BJ (cell line): ENCODE results near the gene SLC35F1. TPM values are rescaled to one million over a fixed set of nuclear protein-coding genes. Genes with fewer than 3 reads are reported as not detected.

ENCODE experiments used
- CTCF ChIA-PET: fragments of 350-600 bp; formaldehyde crosslinking; extraction: SDS; loops from one replicate; lab custom pipeline; 2021; ENCODE audit warnings: antibody characterized with exemption, inconsistent platforms; lab: Yijun Ruan, JAX
- POLR2A ChIA-PET: fragments of 300-600 bp; sonication (Branson Sonifier 250); formaldehyde crosslinking; extraction: SDS; loops from one replicate; lab custom pipeline; 2021; ENCODE audit warnings: antibody characterized with exemption; lab: Charles Lee
- DNase-seq: peaks from one replicate; pipeline ENCODE4 v3.0.0-alpha.2; 2011; ENCODE audit warnings: low read depth
- H3K27me3 ChIP-seq: 2 replicates; pipeline ENCODE4 v1.6.0; 2011; ENCODE audit warnings: low read length; ENCODE audit not compliant: control insufficient read depth, insufficient read depth
- H3K36me3 ChIP-seq: 2 replicates; pipeline ENCODE4 v1.5.1; 2011; ENCODE audit warnings: low read length; ENCODE audit not compliant: control insufficient read depth, insufficient read depth
- H3K4me3 ChIP-seq: 2 replicates; pipeline ENCODE4 v1.5.1; 2011; ENCODE audit warnings: low read depth, mild to moderate bottlenecking, control low read depth, low read length
- CTCF ChIP-seq: IDR thresholded peaks from 2 replicates; pipeline ENCODE4 v1.5.1; 2011; ENCODE audit warnings: low read depth, mild to moderate bottlenecking, control low read depth, inconsistent platforms, low read length, moderate library complexity; ENCODE audit not compliant: insufficient read depth
- polyA plus RNA-seq: library from polyadenylated mRNA; depleted of rRNA; stranded (reverse); fragments of >200 nt; gene quantifications from 2 replicates; pipeline ENCODE4 v1.2.3, GENCODE V29; 2011

SLC35F1 gene
- polyA plus RNA-seq, 1 experiment = not detected

GRCh38 chr6:118298476-118299427 is 391.7 kb downstream of the SLC35F1 start:
- no peak for DNase-seq
- Histone ChIP-seq H3K27me3 (no peaks in the 10 kb centered on the region; the same call in 1 of the 2 replicates), H3K36me3 (no peaks in the 10 kb centered on the region), H3K4me3 (no peak overlapping the region)
- TF ChIP-seq CTCF = no peak
- ChIA-PET POLR2A (no interaction called here), CTCF (no interaction called here)

GRCh38 chr6:118299457-118299856 is 392.4 kb downstream of the SLC35F1 start:
- POLR2A ChIA-PET = no interaction called here
- Histone ChIP-seq H3K36me3 (no peaks in the 10 kb centered on the region), H3K27me3 (no peaks in the 10 kb centered on the region; the same call in 1 of the 2 replicates), H3K4me3 (no peak overlapping the region)
- no peak for TF ChIP-seq CTCF
- CTCF ChIA-PET = no interaction called here
- DNase-seq = no peak

- no peak for TF ChIP-seq CTCF
- POLR2A ChIA-PET = no interaction called here
- DNase-seq = no peak
These were observed 397.3 kb downstream of the SLC35F1 start for GRCh38 chr6:118304321-118304720.

GRCh38 chr6:118305081-118305480 is 398.0 kb downstream of the SLC35F1 start:
- Histone ChIP-seq H3K4me3 (no peak overlapping the region), H3K27me3 (no peaks in the 10 kb centered on the region; the same call in 1 of the 2 replicates), H3K36me3 (no peaks in the 10 kb centered on the region)
- ChIA-PET POLR2A (no interaction called here), CTCF (no interaction called here)
- DNase-seq = no peak
- no peak for TF ChIP-seq CTCF

More at GRCh38 chr6:118304321-118304720, 397.3 kb downstream of the SLC35F1 start:
- Histone ChIP-seq H3K36me3 (no peaks in the 10 kb centered on the region), H3K4me3 (no peak overlapping the region), H3K27me3 (no peaks in the 10 kb centered on the region; the same call in 1 of the 2 replicates)
- CTCF ChIA-PET = no interaction called here

GRCh38 chr6:118306392-118307238 is 399.6 kb downstream of the SLC35F1 start:
- ChIA-PET POLR2A (no interaction called here), CTCF (no interaction called here)
- Histone ChIP-seq H3K27me3 (no peaks in the 10 kb centered on the region; the same call in 1 of the 2 replicates), H3K4me3 (no peak overlapping the region), H3K36me3 (no peaks in the 10 kb centered on the region)
- no peak for TF ChIP-seq CTCF
- no peak for DNase-seq
